Right renal pelvis (tissue), 4 donors: ENCODE measurements around the gene POFUT2. TPM values are rescaled to one million over a fixed set of nuclear protein-coding genes. Genes with fewer than 3 reads are reported as not detected.

Source experiments
- DNase-seq, 4 donors: peaks; one replicate each; pipeline ENCODE4 v3.0.0-alpha.2; 2013; ENCODE audit warnings: low read depth in 4 of 4, low spot score in 3 of 4, missing footprints in 1 of 4
- polyA plus RNA-seq, 4 donors: library from polyadenylated mRNA; unstranded; fragments of 120-200 nt; gene quantifications; one replicate each; pipeline ENCODE4 v1.2.1, GENCODE V29; 2013; ENCODE audit not compliant: insufficient read length in 4 of 4

Gene POFUT2
- polyA plus RNA-seq, 4 donors, result 34.6 to 42.1 (median 35.3) TPM

DNA sequence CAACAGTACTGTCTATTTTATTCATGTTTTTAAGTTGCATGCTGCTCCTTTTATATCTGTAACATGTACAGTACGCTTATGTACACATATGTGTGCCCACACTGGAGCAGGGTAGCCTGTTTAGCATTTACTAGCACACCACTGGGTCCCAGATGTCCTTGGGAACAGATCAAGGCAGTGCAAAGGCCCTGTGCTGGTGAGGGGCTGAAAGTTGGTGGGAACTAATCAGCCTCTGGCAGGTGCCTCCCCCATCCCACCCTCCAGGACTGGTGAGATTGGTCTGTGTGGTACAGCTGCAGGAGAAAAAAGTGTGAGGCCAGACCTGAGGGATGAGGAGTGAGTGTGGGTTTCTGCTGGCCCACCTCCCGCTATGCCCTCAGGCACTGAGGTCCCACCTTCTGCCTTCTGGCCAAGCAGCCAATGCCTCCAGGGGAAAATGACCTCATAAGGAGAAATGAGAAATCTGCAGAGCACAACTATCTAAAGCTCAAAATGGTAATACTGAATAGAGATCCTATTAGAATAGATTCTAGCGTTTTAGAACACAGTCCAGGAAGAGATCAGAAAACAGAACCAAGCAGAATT, 58.9 kb downstream of the POFUT2 start:
- no peak for DNase-seq

DNA sequence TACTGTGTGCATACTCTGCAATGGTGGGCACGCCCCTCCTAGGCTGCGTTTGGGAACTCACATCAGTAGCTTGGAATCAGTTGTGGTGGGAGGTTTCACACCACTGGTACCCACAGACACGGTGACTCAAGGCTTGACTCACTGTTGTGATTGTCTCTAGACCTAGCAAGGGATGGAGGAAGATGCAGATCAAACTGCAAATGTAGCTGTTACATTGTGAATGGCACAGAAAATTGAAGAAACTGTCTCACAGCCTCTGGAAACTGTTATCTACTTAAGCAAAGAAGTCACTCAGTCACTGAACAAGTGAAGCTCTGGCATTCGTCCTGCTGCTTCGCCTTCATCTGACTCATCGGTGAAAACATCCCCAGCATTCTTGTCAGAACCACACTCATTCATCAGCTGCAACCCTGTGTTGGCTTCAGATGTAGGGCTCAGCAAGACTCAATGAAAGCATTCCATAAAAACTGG, 59.5 kb downstream of the POFUT2 start:
- DNase-seq, result no peak

DNA sequence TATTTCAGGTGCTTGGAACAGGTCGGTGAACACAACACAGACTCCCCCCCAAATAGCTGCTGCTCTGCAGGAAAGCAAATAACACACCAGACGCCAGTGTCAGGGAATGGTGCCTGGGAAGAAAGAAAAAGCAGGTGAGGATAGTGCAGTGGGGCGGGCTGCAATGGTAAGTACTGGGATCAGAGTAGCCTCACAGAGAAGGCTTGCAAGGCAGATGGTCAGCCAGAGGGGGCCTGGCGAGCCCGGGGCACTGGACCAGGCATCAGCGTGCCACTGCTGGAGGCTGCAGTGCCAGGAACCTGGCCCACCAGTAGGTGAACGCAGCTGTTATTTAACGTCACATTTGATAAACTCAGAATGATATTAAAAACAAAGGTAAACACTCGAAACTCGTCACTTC, 60.0 kb downstream of the POFUT2 start:
- no peak for DNase-seq

- no peak for DNase-seq
These were observed 61.0 kb downstream of the POFUT2 start for GRCh38 chr21:45226540-45227326.

DNA sequence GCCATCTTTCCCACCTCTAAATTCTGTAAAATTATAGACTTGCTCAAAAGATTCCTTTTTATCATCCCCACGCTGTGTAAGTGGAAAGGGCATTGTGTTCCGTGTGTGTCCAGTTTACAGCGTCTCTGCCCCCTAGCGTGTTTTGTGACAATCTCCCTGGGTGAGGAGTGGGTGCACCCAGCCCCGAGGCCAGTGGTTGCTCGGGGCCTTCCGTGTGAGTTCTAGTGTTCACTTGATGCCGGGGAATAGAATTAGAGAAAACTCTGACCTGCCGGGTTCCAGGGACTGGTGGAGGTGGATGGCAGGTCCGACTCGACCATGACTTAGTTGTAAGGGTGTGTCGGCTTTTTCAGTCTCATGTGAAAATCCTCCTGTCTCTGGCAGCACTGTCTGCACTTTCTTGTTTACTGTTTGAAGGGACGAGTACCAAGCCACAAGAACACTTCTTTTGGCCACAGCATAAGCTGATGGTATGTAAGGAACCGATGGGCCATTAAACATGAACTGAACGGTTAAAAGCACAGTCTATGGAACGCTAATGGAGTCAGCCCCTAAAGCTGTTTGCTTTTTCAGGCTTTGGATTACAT, 61.9 kb downstream of the POFUT2 start:
- no peak for DNase-seq

GRCh38 chr21:45225041-45225740, 62.5 kb downstream of the POFUT2 start:
- no peak for DNase-seq

GRCh38 chr21:45224189-45224938, 63.3 kb downstream of the POFUT2 start:
- DNase-seq, result no peak

DNA sequence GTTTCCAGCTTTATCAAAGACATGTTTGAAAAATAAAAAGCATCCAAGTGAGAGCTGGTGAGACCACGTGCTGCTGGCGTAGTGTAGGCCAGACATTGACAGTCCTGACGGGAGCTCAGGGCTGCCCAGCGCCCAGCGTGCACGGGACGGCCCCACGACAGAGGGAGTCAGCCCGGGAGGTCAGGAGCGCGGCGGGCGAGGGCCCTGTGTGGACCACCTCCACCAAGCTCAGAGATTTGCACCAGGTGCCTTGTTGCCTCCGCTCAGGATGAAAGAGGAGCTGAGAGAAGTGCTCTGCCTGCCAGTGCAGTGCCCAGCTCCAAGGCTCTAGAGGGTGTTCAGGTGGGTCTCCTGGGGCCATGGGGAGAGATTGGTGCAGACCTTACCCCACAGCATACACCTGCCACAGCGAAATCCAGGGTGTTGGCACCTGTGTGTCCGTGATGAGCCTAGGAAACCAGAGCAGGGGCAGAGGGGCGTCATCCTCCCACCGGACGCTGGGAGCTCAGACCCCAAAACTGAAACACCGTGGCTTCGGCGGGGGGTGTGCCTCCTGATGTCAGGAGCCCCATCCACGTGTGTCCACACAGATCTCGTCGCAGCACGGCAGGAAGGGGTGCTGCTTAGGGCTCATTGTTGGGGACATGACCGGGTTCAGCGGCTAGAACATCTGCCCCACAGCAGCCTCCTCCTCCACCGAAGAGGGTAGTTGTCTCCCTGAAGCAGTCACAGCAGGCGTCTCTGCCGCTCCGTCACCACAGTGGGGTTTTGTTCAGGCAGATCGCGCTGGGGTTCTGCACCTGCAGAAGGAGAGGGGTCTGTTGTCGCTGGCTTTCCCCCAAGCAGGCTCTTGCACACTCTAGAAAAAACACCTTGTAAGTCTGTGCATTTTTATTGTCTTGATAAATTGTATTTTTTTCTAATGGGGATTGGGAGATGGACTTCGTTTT, 64.2 kb downstream of the POFUT2 start:
- no peak for DNase-seq

- no peak for DNase-seq
These were observed 65.7 kb downstream of the POFUT2 start for GRCh38 chr21:45222001-45222400.

GRCh38 chr21:45220714-45221490, 66.8 kb downstream of the POFUT2 start:
- DNase-seq, result no peak

- no peak for DNase-seq
These were observed 67.6 kb downstream of the POFUT2 start for GRCh38 chr21:45220071-45220481.

GRCh38 chr21:45219517-45219916, 68.2 kb downstream of the POFUT2 start:
- DNase-seq, result no peak

GRCh38 chr21:45217010-45217409, 70.7 kb downstream of the POFUT2 start:
- no peak for DNase-seq

- no peak for DNase-seq
These were observed 72.5 kb downstream of the POFUT2 start for GRCh38 chr21:45215213-45215612.

Other genes with a start within 250 kb of the POFUT2 start
- 10 to 100 TPM; 14.1 to 17.7 (median 17.1) TPM for gene ADARB1, start 213.3 kb downstream of the POFUT2 start, polyA plus RNA-seq
- gene COL18A1, start 117.3 kb upstream of the POFUT2 start, polyA plus RNA-seq, result 100 to 1,000 TPM; 135 to 240 (median 143) TPM